GM19351 (cell line): ENCODE results near the gene TUBA1B.
"Not testable (repeated sequence)": the region's sequence is repeated elsewhere in the genome, so short reads cannot be mapped to it uniquely, and the experiment has no call there.

ENCODE experiments used
- ATAC-seq: cut with Tn5 transposase; IDR thresholded peaks from one replicate; pipeline ENCODE4 v1.9.1; 2021; ENCODE audit warnings: mild to moderate bottlenecking, moderate library complexity; ENCODE audit not compliant: unreplicated experiment

Gene TUBA1B

DNA sequence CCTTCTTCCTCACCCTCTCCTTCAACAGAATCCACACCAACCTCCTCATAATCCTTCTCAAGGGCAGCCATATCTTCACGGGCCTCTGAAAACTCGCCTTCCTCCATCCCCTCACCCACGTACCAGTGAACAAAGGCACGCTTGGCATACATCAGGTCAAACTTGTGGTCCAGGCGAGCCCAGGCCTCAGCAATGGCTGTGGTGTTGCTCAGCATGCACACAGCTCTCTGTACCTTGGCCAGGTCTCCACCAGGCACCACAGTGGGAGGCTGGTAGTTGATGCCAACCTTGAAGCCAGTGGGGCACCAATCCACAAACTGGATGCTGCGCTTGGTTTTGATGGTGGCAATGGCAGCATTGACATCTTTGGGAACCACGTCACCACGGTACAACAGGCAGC is 3.2 kb downstream of the TUBA1B start:
- not testable (repeated sequence) for ATAC-seq

DNA sequence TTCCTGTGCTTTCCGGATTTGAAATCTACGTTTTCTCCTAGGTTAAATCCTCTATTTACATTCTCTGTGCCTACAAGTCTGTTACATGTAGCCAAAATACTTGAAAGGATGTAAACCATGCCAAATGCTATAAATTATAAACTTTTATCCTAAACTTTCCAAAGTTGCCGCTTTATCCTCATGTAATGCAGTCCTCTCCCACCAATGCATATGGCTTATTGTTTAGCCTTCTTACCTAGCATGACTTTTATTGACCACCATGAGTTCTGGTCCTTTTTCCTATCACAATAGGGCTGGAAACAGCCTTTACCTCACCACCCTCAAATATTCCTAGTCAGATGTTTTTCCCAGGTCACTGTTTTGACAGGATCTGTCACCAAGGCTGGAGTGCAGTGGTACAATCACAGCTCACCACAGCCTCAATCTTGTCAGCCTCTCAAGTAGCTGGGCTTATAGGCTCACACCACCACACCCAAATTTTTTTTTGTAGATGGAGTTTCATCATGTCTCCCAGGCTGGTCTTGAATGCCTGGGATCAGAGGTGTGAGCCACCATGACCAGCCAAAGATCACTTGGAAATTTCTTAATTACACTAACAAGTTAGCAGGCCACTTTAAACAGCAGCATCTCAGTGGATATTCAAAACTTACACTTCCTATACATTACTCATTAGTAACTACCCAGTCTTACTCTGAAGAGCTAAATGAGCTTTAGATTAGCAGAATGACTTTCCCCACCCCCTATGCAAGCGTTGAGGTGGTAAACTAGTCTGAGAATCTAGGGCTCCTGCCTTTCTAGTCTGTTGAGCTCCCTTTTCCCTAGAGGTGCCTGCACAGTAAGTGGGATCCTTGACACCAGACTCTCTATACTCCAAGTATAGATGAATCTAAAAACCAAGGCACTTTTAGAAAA is 4.1 kb downstream of the TUBA1B start:
- no peak for ATAC-seq

DNA sequence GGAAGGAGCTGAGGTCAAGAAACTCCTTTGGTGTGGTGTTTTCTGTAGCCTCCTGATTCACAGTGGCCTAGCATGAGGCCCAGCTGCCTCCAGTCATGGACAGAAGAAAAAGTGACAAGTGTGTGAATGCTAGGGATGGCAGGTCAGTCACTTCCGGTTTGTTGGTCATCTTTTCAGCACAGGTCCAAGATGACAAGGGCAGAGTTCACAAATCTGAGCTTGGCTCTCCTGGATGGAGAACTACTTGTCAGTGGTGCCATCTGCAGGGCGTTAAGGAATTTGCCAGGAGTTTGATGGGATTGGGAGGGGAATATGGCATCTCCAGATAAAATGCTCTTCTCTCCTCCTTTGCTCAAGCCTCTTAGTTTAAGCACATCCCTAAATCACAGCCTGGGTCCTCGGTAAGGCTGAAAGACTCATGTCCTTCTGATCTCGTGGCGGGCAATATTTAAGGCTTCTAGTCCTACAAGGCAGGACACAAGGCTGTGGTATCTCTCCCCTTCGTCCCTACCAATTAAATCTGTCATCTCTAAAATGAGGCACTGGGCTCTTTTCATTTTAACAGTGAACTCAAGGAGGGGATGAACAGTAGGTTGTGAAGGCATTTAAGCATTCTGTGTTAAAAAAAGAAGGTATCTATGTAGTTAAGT is 10.0 kb downstream of the TUBA1B start:
- ATAC-seq: no peak

DNA sequence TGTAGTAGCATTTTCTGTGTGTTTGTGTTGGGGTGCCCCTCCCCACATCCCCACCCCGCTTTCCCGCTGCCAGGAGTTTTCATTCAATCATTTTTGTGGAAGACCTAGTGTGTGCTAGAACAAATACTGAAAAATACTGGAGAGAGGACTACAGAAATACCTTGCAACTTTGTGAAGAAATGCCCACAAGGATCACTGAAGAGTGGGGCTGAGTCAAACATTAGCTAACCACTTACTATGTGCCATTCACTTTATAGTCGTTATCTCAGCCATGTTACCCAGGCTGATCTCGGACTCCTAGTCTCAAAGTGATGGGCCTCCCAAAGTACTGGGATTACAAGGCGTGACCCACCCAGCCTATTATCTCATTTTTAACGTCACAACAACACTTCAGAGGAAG is 20.0 kb downstream of the TUBA1B start:
- peak; percentile 1 for ATAC-seq

DNA sequence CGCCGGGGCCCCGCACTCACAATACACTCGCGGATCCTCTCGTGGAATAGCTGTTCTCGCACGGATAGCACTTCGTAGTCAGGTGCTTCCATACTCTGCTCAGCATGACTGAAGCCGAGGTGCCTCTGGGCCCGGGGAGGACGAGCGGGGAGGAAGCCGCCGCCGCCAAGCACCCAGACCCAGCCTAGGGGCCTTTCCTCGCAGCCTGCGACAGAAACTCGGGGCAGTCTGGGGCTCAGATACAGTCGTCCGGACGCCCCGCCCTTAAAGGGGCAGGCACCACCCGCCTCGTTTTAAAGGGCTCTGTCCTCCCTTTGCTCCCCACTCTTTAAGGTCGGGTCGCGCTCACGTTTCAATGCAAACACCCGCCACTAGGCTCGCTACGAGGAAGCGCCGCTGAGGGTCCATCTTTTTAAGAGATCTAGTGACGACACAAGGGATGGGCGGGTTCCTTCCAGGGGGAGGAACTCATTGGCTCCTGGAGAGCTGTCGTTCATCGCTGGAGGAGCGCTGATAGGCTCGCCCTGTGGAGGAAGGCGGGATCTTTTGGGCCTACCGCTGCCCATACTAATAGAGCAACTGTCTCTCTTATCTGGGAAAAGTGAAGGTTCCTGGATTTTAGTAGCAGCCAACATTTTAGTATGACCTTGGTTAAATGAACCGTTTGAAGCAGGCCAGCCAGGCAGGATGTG is 20.6 kb downstream of the TUBA1B start, which contains the start of gene LMBR1L:
Gene LMBR1L (minus strand): TSS at position 384 of the 692 bp plus-strand sequence. CDS start 292 bp downstream, at position 92.
- peak; percentile 97 for ATAC-seq

DNA sequence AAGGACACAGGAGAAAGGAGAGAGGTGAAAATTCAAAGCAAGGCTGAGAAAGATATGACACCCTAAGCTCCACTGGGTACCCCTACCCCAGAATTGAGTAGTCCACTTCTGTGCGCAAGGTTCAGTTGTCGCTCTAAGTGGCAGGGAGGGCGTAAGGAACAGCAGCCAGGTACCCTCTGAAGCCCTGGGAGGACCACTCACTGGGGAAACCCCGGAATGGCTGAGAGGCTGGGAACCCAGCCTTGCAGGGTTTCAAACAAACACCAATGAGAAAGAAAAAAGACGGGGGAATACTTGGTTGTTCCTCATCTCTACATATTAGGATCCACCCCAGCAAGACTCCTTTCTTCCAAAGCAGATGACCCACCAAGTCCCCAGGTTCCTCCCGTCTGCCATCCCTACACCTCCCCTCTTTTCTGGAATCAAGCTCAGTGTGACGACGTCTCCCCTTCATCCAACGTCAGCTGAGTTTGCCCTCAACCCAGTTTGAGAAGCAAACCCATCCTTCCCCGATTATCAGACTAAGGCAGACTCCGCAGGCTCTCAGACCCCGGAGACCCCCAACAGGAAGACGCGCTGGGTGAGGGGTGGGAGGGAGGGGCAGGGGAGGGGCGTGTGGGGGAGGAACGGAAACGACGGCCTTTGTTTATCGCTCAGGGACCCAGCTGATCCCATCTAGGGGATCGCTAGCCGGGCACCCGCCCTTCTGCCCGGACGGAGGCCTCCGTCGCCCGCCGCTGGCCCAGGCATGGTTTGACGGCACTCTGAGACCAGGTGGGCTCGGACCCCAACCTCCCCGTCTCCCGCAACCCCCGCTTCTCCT is 21.3 kb downstream of the TUBA1B start:
- no peak for ATAC-seq

DNA sequence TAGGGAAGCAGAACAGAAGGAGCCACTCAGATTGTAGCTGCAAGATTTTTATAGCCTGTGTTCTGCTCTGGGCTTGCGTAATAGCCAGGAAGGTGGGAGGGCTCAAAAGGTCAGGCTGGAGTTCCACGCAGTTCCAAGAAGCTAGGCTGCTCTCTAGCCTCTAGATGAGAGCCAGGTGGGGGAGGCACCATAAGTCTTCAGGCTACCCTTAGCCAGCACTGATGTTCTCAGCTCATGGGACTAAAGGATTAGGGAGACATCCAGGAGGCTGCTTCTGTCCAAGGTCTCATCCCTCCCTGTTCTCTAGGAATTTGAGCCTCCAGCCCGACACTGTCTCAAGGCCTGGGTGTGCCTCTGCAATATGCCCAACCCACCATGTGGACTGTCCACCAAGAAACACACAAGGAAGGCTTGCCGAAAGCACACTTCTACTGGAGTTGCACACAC is 22.2 kb downstream of the TUBA1B start:
- no peak for ATAC-seq

DNA sequence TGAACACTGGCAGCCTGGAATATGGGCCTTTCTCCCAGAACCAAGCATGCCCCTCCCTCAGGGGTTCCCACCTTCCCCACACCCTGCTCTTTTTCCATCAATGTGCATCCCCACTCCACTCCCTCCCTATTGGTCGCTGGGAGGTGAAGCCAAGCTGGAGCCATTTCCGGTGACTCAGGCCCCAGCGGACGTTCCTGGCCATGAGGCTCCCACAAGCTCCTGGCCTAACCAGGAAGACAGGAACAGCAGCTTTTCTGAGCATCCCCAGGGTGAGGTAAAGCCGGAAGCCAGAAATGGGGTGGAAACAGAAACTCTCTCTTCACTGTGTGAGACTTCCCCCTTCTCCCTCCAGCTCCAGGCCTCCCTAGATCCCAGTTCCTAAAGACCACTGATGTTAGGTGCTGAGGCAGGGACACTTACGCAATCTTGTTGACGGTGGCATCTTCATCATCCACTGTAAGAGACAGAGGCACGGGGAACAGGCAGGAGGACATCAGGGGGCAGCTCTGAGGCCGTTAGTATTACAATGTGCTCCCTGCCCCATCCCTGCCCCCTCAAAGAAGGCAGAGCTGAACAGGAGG is 25.6 kb downstream of the TUBA1B start:
- ATAC-seq: no peak

DNA sequence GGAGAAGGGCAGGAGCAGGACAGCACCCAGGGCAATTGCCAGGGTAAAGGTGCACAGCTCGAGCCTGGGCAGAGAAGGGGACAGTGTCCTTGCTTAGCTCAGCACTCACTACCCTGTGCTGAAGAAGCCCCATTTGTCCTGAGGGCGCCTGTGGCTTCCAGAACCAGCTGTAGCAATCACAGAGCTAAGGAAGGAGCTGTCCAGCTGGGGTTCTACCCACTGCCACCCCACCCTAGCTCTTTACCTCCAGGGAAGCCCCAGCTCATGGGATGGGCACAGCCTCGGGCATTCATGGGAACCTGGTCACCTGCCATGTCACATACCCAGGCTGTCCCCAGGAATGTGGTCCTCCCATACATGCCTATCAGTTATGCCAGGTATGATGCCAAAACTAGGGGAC is 26.4 kb downstream of the TUBA1B start:
- no peak for ATAC-seq

DNA sequence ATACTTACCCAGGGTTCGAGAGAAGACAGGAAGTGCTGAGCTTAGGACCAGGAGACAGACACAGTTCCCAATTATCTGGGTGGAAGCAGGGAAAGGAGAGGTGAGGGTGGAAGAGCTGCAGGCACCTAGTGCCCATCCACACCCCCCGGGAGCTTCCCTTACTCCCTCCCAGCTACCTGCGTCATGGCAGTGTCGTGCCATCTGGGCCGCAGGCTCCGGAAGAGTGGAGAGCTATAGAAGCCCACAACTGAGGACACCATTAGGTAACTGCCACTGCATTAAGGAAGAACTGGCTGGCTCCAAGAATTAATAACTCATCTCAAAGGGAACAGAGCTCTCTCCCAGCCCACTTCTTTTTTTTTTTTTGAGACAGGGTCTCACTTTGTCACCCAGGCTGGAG is 30.8 kb downstream of the TUBA1B start:
- ATAC-seq: no peak

DNA sequence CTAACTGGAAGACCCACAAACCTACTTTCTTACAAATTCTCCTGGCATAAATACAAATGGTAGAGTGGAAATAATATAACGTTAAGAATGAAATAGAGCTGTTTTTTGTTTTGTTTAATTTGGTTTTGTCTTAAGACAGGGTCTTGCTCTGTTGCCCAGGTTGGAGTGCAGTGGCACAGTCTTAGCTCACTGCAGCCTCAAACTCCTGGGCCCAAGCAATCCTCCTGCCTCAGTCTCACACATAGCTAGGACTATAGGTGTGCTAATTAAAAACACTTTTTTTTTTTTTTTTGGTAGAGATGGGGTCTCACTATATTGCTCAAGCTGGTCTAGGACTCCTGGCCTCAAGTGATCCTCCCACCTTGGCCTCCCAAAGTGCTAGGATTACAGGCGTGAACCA is 32.5 kb downstream of the TUBA1B start:
- no peak for ATAC-seq

DNA sequence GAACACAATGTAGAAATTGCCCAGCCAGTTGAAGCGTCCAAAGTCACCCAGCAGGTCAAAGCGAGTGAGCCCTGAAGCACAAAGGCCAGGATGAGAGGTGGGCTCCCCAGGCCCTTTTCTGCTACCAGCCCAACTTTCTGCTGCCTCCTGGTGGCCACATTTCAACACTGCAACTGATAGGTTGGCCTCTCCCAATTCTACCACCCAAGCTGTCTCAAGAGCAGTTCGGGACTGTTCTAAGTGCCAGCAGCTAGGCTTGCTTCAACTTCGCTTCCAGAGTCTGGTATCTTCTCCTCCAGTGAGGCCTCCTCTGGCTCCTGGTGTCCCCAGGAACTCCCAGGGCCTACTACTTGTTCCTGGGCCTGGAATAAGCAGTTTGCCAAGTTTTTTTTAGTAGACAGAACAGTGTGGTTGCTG is 33.2 kb downstream of the TUBA1B start:
- ATAC-seq: no peak

DNA sequence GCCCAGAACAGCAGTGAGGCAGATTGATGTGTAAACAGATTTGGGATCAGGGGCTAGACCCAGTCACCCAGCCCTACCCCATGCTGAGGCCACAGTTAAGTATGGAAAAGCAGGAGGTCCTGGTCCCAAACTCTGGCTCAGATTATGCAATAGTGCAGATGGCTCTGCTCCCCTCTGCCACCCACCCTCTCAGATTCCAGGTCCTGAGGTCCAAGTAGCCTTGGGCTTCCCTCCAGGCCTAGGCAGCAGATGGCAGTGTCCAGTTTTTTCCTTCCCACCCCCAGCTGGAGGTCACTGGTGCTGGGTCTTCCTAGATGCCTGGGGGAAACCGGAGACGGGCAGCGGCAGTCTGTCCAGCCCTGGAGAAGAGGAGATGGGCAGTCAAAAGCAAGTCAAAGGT is 33.8 kb downstream of the TUBA1B start:
- no peak for ATAC-seq

DNA sequence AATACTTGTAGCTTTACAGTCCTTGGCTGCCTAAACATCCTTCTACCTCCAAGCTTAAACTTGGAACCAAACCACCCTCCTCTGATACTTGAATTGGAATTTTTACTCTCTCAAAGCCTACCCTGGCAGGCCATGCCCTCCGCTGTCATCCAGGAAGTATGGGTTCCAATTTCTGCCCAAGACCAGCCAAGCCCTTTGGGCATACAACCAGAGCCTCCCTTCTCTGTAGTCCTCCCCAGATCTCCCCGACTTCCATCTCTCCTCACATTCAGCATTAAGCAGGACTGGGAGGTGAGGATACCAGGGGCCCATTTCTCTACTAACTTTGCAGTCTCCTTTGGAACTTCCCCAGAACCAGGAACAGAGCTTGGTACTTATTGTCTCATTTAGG is 36.2 kb downstream of the TUBA1B start:
- no peak for ATAC-seq

DNA sequence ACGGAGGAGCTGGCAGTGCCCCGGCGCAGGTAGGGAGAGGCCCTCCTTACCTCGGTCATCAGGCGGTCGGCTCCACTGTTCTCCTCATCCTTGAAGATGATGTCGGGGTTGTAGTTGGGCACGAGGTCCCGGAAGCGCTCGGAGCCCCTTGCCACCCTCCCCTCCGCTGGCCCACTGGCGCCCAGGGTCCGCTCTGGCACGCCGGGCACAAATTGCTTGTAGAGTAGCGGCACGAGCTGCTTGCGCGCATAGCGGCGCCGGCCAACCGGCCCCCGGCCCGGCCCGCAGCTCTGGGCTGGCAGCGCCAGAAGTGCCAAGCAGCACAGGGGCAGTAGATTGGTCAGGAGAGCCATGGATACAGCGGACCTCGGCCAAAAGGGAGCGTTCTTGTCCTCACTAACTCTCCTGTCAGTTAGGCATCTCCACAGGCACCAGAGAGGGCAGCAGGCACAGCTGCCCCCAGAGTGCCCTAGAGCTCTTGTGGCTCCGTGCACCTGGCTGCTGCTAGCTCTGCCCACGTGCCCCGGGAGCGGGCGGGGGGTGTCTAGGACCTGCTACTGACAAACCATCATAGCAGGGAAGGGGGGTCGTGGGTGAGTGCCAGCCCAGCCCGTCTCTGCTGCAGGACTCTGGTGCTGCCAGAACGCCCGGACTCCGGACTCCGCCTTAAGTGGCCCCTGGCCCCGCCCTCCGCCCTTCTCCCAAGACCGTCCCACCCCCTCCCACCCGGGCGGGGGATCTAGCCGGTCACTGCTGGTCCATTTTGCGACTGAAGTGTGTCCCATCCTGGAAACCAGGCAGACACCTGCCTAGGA is 36.8 kb downstream of the TUBA1B start, which contains the start of gene DHH:
Gene DHH (minus strand): TSS at position 642 of the 815 bp plus-strand sequence. CDS start 289 bp downstream, at position 353.
- no peak for ATAC-seq

DNA sequence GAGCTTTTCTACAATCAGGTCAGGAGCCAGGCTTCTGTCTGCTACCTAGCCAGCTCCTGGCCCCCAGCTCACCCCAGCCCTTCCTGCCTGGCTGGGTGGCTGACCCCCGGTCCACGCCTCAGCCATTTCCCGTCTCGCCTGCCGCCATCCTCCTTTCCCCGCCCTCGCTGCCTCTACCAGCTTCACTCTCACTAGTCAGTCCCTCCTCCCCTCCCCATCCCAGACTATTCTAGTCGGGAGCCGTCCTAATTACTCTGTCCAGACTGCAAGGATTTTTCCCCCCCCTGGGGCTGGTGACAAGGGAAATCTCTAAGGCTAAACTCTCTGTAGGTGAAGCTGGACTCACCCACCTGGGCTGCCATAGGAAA is 37.4 kb downstream of the TUBA1B start:
- ATAC-seq: no peak

DNA sequence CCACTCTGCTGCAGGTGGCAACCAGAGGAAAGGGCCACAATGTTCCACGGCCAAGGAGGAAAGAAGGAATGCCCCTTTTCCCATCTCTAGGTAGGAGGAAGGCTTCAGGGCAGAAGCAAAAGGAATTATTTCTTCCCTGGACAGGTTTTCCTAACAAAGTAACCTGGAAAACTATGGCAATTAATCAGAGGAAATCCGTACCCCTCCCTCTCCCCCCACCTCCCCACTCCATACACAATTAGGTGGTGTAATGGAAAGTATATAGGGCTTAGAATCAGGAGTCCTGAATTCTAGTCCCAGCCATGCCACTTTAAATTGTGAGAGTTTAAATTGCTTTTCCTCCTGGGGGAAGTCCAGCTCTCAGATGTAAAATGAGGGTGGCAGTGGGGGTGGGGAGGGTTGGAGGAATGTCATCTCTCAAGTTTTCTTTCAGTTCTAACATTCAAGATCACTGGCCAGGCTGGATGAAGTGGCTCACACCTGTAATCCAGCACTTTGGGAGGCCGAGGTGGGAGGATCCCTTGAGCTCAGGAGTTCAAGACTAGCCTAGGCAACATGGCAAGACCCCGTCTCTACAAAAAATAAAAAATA is 38.3 kb downstream of the TUBA1B start:
- ATAC-seq: no peak

DNA sequence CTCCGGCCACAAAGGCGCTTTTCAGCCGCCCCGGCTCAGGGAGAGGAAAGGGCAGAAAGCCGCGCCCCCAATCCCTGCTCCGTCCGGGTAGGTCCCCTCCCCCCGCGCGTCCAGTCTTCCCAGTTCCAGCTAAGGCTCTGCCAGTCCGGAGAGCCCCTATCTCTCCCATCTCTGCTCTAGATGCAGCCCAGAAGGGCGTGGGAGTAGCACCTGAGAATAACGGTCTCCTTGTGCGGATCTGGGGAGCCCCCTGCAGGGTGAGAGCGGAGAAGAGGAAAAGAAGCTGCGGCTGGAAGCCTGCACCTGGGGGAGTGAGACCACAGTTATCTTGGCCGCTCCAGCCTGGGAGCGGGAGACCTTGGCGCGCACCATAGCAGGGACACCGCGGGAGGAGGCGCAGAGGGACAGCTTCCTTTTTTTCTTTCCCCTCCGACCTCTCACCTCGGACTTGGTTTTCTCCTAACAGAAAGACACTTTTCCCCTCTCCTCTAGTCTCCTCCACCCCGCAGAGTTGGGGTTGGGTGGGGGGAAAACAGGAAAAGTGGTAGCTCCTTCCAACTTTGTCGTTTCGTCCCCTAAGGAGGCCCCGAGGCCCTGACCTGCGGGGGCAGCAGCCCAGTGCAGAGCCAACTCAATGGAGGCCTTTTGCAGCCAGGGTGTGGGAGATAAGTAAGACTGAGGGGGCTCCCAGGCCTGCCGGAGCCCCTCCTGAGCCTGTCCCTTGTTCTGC is 38.9 kb downstream of the TUBA1B start:
- ATAC-seq: no peak

DNA sequence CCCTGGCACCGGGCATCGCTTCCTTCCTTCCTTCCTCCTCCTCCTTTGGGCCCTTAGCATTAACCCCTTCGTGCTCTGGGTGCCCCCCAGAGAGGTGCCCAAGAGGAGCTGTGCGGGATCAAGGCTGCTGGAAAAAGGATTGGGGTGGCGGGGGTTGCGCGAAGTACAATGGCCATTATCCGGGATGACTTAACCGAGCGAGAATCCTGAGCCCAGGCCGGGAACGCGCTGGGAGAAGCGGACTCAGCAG is 39.4 kb downstream of the TUBA1B start:
- no peak for ATAC-seq
